Stimulated activated CD4-positive, alpha-beta T cell treated with anti-CD3 and anti-CD28 coated beads, TNF-alpha, amount 100 ng/mL, for 48 hours (primary cell): ENCODE results near the gene MTCH1.

ENCODE experiments used
- DNase-seq, 3 donors: peaks; one replicate each; pipeline ENCODE4 v3.0.0-alpha.2; 2020; ENCODE audit warnings: low read depth in 3 of 3

The MTCH1 gene

DNA sequence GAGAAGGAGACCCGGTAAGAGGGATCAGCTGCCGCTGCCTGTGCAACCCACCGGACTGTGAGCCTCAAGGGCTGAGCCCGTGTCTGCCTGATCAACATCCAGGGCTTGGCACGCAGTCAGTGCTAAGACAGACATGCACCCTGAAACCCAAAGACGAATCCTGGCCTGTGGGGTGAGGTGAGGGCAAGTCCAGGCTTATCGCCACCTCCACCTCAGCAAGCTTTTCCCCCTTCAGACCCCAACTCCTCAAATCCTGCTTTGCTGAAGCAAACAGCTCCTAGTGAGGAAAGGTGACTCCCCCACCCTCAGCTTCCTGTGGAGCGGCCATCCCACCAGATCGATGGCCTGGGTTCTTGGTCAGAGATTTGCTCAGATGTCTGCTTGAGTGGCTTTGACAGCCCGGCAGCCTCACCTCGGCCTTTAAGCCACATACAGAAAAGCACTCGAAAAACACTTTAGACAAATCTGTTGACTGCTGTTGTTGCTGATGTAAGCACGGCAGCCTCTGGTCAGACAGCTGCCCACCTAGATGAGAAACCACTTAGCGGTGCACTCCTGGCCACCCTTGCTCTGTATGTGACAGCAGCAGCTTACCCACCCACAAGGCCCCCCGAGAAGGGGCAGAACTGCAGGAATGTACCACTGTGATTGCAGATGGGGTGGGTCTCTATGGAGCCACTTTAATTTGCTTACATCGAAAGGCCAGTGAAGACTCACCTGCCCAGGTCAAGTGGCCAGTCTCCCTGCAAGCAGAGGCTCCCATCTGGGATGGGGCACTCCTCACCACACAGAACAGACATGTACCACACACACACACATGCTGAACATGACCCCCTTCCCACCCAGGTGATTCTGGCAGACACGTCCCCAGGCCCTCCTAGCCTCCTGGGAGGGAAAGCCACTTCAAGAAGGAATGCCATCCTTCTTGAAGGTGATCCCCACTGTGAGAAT, 14.8 kb downstream of the MTCH1 start:
- no peak for DNase-seq

- DNase-seq = no peak
Observed at GRCh38 chr6:36969988-36970891, 15.8 kb downstream of the MTCH1 start.

GRCh38 chr6:36969240-36969691, 16.7 kb downstream of the MTCH1 start:
- no peak for DNase-seq

- no peak for DNase-seq
Observed at GRCh38 chr6:36968266-36968977, 17.6 kb downstream of the MTCH1 start.

DNA sequence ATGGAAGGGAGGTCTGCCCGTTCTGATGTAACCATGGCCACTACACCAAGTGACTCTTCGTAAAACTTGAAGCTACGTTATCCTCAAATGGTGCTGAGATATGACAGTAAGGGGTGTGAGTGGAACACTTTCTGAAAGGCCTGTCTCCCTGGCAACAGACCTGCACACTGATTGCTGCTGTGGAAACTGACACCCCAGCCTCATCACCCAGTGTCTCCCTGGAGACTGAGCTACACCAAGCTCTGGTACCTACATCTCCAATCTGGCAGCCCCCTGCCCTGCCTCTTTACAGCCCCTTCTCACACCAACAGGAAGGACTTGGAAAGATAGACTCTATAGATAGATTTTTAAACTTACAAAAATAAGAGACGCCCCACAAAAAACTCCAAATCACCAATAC, 18.2 kb downstream of the MTCH1 start:
- DNase-seq = no peak

DNA sequence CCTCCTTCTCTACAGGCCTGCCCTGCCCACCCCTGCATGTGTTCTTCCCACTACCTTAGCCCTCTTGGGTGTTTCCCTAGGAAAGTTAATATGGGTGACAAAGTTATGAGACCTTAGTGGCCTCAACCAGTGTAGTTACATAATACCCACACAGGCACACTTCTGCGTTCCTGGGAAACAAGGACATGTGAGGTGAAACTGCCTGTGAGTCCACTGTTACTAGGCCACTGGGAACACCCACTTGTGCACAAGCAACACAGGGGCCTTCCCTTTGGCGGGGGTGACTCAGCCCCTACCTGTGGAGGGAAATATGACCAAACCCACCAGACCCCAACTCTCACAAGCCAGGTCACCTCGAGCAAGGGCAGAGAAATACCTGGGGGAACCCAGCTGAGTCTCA, 18.7 kb downstream of the MTCH1 start:
- no peak for DNase-seq

GRCh38 chr6:36964908-36965307, 21.1 kb downstream of the MTCH1 start:
- DNase-seq = no peak

- no peak for DNase-seq
Observed at GRCh38 chr6:36964349-36964748, 21.6 kb downstream of the MTCH1 start.

DNA sequence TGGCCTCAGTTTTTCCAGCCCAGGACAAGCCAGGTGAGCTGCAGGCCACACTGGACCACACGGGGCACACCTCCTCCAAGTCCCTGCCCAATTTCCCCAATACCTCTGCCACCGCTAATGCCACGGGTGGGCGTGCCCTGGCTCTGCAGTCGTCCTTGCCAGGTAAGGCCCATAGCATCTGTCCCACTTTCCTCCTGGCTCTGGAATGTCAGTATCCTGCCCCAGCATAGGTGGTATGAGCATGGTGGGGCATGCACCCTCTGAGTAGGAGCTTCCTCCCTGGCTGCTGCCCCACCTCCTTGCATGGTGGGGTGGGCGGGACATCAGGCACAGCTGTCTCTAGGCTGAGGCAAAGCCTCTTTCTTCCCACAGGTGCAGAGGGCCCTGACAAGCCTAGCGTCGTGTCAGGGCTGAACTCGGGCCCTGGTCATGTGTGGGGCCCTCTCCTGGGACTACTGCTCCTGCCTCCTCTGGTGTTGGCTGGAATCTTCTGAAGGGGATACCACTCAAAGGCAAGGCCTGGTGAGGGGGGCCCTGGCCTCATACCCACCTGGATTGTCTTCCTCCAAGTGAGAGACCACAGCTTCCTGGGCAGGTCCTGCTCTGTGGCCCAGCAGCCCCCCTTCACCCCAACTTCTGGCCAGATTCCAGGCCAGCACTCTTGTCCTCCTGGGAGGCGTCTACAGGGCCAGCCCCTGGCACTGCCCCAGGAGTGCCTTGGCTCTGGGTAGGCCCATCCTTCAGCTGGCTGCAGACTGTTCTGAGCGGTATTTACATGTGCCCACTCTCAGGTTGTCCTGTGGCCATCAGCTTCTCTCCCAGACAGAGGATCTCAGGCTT, 22.3 kb downstream of the MTCH1 start:
- no peak for DNase-seq

GRCh38 chr6:36962874-36963273, 23.1 kb downstream of the MTCH1 start:
- DNase-seq = peak; percentile 46 to 73 (median 50)

DNA sequence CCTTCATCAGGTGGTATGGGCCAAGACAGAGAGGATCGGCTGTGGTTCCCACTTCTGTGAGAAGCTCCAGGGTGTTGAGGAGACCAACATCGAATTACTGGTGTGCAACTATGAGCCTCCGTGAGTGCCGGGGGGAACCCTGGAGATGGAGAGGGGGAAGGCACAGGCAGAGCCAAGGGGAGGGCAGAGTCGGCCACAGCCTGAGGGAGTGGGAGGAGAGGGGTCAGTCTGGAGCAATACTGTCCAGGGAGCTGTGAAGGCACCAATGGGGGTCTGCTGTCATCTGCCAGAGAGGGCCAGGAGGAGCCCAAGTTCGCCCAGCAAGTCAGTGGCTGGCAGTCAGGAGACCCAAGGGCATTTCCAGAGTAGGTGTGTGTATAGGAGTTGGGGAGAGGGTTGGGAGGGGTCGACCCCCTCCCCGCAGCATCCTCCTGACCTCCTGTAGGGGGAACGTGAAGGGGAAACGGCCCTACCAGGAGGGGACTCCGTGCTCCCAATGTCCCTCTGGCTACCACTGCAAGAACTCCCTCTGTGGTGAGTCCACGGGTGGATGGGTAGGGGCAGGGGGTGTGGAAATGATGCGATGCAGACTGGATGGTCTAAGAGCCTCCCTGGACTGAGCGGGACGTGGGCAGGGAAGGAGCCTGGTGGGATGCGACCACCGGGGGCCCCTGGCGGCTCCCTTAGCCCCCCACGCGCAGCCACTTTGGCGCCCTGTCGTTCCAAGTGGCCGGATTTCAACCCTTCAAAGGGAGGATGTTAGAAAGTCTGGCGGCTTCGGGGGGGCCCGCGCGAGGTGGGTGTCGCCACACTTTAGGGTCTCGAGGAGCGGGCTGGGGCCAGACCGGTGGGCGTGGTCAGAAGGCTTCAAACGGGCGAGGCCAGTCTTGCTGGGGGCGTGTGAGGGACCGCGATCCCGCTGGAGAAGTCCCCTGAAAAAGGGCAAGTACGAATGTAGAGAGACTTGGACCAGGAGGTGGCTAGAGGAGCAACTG, 24.3 kb downstream of the MTCH1 start:
- no peak for DNase-seq

GRCh38 chr6:36959555-36960250, 26.3 kb downstream of the MTCH1 start:
- no peak for DNase-seq

- no peak for DNase-seq
Observed at GRCh38 chr6:36958775-36959554, 27.0 kb downstream of the MTCH1 start.

GRCh38 chr6:36957773-36958271, 28.2 kb downstream of the MTCH1 start:
- DNase-seq = no peak

GRCh38 chr6:36956446-36956820, 29.6 kb downstream of the MTCH1 start:
- no peak for DNase-seq

- no peak for DNase-seq
Observed at GRCh38 chr6:36955671-36956445, 30.1 kb downstream of the MTCH1 start.

- DNase-seq = no peak
Observed at GRCh38 chr6:36955136-36955535, 30.9 kb downstream of the MTCH1 start.
